ENCODE results near the gene S1PR3.

DNA sequence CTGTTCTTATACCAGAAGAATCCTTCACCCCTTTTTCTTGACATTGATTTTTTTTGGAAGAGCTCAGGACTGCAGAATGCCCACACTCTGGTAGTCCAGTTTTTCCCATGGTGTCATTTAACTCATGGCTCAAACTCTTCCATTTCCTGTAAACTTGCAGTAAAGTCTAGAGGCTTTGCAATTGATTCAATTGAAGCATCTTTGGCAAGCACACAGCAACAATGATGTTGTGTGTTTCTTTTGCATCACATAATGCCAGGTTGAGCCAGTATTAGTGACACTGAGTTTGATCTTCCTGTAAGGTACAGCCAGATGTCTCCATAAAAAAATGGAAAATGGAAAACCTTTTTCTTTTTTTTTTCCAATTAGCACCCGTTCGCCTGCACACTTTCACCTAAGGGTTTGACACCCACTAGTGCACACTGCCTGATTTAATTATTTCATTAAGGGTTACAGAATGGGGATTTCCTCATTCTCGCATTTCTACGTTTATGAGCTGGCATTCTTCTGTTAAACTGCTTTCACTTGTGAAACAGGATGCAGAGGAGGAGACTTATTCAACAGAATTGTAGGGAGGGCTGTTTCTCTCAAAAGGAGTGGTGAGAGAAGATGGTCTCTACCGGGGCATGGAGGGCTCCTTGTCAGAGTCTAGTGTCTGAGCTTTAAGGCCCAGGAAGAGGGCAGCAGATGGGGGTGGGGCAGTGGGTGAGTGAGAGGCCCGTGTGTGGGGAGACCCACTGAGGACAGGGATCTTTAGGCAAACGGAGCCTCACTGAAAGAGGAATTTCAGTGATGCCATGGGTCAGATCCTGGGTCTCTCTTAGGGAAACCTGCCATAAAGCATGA, 2.2 kb upstream of the S1PR3 start:
- no peak for TF ChIP-seq CTCF (IDR thresholded peaks at IDR 0.05)
- TF ChIP-seq POLR2A (IDR thresholded peaks at IDR 0.05), result no peak

All from testis (tissue), 2 donors.